GM18498 (cell line): ENCODE measurements around the gene LPAR3.
A peak's percentile ranks its signal among the peaks of the same experiment; 100 is the strongest.
"Not testable (repeated sequence)": the region's sequence is repeated elsewhere in the genome, so short reads cannot be mapped to it uniquely, and the experiment has no call there.

ENCODE experiments used
- ATAC-seq: cut with Tn5 transposase; IDR thresholded peaks from one replicate; pipeline ENCODE4 v1.9.1; 2021; ENCODE audit warnings: mild to moderate bottlenecking, moderate library complexity; ENCODE audit not compliant: unreplicated experiment

Gene LPAR3

GRCh38 chr1:84907095-84907827 lies 14.3 kb upstream of the LPAR3 start:
- no peak for ATAC-seq

GRCh38 chr1:84902727-84903126 lies 9.7 kb upstream of the LPAR3 start:
- ATAC-seq, result not testable (repeated sequence)

- no peak for ATAC-seq
These were observed 7.0 kb upstream of the LPAR3 start for GRCh38 chr1:84899969-84900368.

- no peak for ATAC-seq
These were observed 3.3 kb upstream of the LPAR3 start for GRCh38 chr1:84896279-84896678.

GRCh38 chr1:84890566-84890965 lies 2.4 kb downstream of the LPAR3 start:
- ATAC-seq, result no peak

GRCh38 chr1:84889437-84889836 lies 3.6 kb downstream of the LPAR3 start:
- no peak for ATAC-seq

GRCh38 chr1:84888753-84889152 lies 4.3 kb downstream of the LPAR3 start:
- no peak for ATAC-seq

- no peak for ATAC-seq
These were observed 5.6 kb downstream of the LPAR3 start for GRCh38 chr1:84887261-84887934.

- ATAC-seq, result no peak
These were observed 7.5 kb downstream of the LPAR3 start for GRCh38 chr1:84885469-84885868.

GRCh38 chr1:84884671-84885389 lies 8.2 kb downstream of the LPAR3 start:
- no peak for ATAC-seq

GRCh38 chr1:84883286-84883685 lies 9.7 kb downstream of the LPAR3 start:
- no peak for ATAC-seq

GRCh38 chr1:84877592-84877991 lies 15.4 kb downstream of the LPAR3 start:
- no peak for ATAC-seq

GRCh38 chr1:84876353-84876752 lies 16.7 kb downstream of the LPAR3 start:
- no peak for ATAC-seq

- ATAC-seq, result no peak
These were observed 19.6 kb downstream of the LPAR3 start for GRCh38 chr1:84873366-84873765.

- no peak for ATAC-seq
These were observed 20.2 kb downstream of the LPAR3 start for GRCh38 chr1:84872696-84873355.

GRCh38 chr1:84871181-84871580 lies 21.8 kb downstream of the LPAR3 start:
- ATAC-seq, result no peak

GRCh38 chr1:84870591-84870990 lies 22.4 kb downstream of the LPAR3 start:
- ATAC-seq, result no peak

GRCh38 chr1:84869720-84870119 lies 23.3 kb downstream of the LPAR3 start:
- ATAC-seq, result no peak

GRCh38 chr1:84862810-84863251 lies 30.2 kb downstream of the LPAR3 start:
- peak; percentile 93 for ATAC-seq

- peak; percentile 6 for ATAC-seq
These were observed 30.9 kb downstream of the LPAR3 start for GRCh38 chr1:84861988-84862644.

- no peak for ATAC-seq
These were observed 31.5 kb downstream of the LPAR3 start for GRCh38 chr1:84861516-84861915.
